HT-29 (cell line): ENCODE data around the gene GCHFR. TPM values are rescaled to one million over a fixed set of nuclear protein-coding genes. Genes with fewer than 3 reads are reported as not detected.

ENCODE experiments used
- DNase-seq: peaks from one replicate; pipeline ENCODE4 v3.0.0-alpha.2; 2015; ENCODE audit warnings: low spot score
- total RNA-seq: library from RNA; depleted of rRNA; stranded (reverse); fragments of >200 nt; shearing (Covaris generic); gene quantifications from 2 replicates; pipeline ENCODE4 v1.2.3, GENCODE V29; 2014

Gene GCHFR
- total RNA-seq, 1 experiment from 2014 or later, result 327 TPM

DNA sequence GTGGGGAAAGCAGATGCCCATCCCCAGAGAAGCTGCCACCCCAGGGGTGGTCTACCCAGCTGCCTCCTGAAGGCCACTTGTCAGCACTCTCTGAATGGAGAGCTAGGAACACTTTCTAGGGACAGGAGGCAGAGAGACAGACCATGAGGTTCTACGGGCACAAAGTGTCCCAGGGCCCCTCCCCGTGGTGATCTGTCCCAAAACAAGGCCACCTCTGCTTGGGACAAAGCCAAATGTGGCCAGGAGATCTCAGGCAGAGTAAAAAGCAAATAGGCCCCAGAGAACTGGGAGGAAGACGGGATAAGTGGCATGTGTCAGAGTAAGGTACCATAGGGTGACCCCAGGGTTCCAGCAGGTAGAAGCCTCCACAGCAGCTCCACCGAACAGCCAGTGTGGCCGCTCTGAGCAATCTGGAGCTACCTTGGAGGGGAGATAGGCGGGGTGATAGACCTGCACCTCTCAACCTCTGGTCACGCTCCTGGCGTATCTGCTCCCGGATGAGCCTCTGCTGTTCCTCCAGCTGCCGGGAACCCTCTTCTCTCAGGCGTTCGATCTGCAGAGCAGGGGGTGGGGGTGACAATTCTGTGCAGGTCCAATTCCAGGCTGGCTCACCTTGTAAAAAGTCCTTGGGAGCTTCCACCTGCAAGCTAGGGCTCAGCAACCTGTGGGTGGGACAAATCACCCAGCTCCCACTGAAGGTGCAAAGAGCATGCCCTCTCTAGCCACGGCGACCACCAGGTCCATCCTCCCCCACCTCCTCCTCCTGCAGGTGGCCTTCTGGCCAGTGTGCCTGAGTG lies 12.1 kb downstream of the GCHFR start:
- no peak for DNase-seq

- DNase-seq, result peak; percentile 96
These were observed 12.8 kb downstream of the GCHFR start for GRCh38 chr15:40776537-40777141.

GRCh38 chr15:40782609-40783227 lies 18.9 kb downstream of the GCHFR start:
- peak; percentile 98 for DNase-seq

- DNase-seq, result peak; percentile 48
These were observed 21.3 kb downstream of the GCHFR start for GRCh38 chr15:40785164-40785563.

- peak; percentile 69 for DNase-seq
These were observed 21.9 kb downstream of the GCHFR start for GRCh38 chr15:40785814-40786213.

DNA sequence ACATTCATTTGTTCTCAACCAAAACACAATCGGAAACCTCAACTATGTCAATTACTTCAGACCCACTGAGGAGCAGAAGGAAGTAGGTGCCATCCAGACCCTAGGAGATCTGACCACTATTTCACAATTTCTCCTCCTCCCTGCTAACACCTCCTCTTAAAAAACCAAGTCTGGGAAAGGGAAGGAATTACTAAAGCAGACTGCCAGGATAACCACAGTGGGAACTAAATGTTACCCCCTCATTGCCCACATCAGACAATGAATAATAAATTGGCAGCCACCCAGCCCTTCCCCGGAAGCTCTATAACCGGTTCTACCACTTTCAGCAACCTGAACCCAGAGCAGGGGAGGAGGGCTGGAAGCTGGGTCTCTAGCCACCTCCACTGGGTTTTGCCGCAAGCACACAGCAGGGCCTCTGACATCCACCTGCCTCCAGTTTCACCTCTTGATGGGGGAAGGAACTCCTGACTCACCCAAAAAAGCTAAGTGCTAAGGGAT lies 23.5 kb downstream of the GCHFR start:
- peak; percentile 99 for DNase-seq

GRCh38 chr15:40787991-40788390 lies 24.1 kb downstream of the GCHFR start:
- no peak for DNase-seq

DNA sequence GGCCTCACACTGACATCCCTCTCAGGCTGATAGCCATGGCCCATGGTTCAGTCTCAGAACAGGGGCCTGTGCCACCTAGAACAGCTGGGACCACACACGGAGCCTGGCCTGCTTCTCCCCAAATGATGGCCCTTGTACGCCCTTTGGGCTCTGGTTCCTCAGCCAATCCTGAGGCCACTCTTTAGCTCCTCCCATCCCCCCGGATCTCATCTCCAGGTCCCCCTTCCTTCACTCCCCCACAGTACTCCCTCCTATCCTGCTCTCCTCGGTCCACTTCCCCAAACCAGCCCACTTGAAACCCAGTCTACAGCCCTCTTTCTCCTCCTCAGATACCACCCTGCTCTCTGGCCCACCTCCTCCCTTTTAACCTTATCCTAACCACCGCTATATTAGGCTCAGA lies 25.3 kb downstream of the GCHFR start:
- no peak for DNase-seq

GRCh38 chr15:40789999-40790398 lies 26.1 kb downstream of the GCHFR start:
- no peak for DNase-seq

DNA sequence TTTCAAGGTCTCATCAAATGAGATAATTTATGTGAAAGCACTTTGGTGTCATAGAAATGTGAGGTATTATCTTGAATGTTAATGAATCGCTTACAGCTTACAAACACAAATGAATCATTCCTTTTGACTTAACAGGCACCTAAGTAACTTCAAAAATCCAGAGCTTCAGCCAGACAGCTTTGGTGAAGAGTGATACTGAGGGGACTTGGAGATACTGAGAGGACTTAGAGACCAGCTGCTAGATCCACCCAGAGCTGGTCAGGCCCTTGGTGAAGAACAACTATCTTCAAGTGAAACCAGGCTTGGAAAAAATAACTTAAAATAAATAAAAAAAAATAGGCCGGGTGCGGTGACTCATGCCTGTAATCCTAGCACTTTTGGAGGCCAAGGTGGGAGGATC lies 26.9 kb downstream of the GCHFR start:
- no peak for DNase-seq

GRCh38 chr15:40792394-40792793 lies 28.5 kb downstream of the GCHFR start:
- no peak for DNase-seq

DNA sequence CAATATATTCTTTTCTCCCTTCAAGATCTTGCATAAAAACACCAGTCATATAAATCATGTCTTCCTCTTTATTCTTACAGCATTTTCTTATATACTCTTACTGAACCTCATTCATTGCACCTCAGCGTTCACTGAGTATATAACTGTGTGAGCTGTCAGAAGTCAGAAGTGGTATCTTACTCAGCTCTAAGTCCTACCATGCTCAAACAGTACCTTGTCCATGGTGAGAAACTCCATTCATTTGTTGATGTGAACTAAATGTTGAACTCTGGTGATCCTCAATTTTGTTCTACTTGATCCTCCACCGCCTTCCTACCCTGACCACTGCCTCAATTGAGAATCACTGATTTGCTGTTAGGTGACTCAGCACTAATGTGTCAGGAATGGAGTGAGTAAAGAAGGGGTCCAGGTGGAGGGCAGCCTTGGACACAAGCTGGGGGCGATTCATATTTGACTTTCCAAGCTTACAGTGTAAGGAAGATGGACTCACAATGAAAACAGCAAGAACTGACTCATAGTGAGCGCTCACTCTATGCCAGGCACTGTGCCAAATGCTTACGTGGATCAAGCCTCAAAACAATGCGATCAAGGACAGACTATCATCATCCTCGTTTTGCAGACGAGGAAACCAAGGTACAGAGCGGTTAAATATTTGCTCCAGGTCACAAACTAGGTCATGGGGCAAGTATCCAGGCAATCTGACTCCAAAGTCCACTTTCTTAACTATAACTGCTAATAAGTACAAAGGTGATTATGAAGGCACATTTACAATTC lies 29.5 kb downstream of the GCHFR start:
- peak; percentile 96 for DNase-seq

DNA sequence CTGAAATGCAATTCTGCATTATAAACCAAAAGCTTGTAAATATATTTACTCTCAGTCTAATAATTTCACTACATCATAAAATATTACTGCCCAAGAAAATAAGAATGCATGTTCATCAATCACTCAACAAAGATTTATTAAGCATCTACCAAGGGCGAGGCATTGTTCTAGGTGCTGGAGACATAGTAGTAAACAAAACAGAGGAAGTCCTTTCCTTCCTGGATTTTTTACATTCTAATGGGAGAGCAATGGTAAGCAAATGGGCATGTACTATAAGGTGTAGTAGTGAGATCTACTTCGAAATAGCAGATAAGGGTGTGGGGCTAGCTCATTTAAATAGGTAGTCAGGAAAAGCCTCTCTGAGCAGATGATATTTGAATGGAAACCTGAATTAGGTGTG lies 32.2 kb downstream of the GCHFR start:
- DNase-seq, result peak; percentile 55

- DNase-seq, result no peak
These were observed 32.6 kb downstream of the GCHFR start for GRCh38 chr15:40796512-40796911.

GRCh38 chr15:40799523-40799922 lies 35.7 kb downstream of the GCHFR start:
- DNase-seq, result no peak

- DNase-seq, result no peak
These were observed 39.2 kb downstream of the GCHFR start for GRCh38 chr15:40803076-40803475.

DNA sequence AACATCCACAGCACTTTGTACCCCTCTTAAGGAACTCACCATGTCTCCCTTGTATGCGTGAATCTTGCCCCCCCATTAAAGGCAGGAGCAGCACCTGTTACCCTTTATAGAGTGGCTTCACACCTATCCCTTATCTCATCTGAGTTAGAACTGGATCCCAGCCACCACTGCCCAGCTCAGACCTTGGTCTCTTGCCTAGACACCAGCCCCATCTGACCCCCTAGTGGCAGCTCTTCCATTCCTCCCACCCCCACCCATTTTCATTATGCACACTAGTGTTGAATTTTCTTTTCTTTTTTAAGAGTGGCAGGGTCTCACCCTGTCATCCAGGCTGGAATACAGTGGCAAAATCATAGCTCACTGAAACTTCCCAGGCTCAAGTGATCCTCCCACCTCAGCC lies 39.8 kb downstream of the GCHFR start:
- no peak for DNase-seq

GRCh38 chr15:40806672-40807027 lies 42.8 kb downstream of the GCHFR start:
- no peak for DNase-seq

GRCh38 chr15:40807028-40807887 lies 43.4 kb downstream of the GCHFR start, which contains the start of the genes DNAJC17 and ZFYVE19:
Gene DNAJC17 (minus strand): TSS chr15:40807473. CDS start chr15:40807446, 27 bp downstream.
Gene ZFYVE19 (plus strand): TSS chr15:40807089. CDS start chr15:40807590, 501 bp downstream.
- peak; percentile 99 for DNase-seq

GRCh38 chr15:40807888-40808461 lies 44.1 kb downstream of the GCHFR start:
- DNase-seq, result no peak
